H1 (cell line): Measurements from ENCODE around the gene FAAH2. TPM values are rescaled to one million over a fixed set of nuclear protein-coding genes. Genes with fewer than 3 reads are reported as not detected.

Source experiments
- CTCF ChIA-PET: fragments of 300-600 bp; sonication (Branson Sonifier 250); formaldehyde crosslinking; loops from one replicate; lab custom pipeline; 2021; ENCODE audit not compliant: partially characterized antibody; lab: Charles Lee
- POLR2A ChIA-PET: fragments of 300-600 bp; sonication (Branson Sonifier 250); formaldehyde crosslinking; loops from one replicate; lab custom pipeline; 2021; ENCODE audit warnings: inconsistent platforms; ENCODE audit not compliant: partially characterized antibody; lab: Charles Lee
- DNase-seq, 2 experiments: peaks; one replicate each; pipeline versions ENCODE4 v3.0.0 to v3.0.0-alpha.2; 2010 to 2022; ENCODE audit warnings: low spot score in 2 of 2, low read depth in 1 of 2, mixed read lengths in 1 of 2
- FAIRE-seq: peaks from 2 replicates; lab custom pipeline; 2011; peaks lifted over from hg19 to GRCh38; lab: Jason Lieb, UNC
- H2AFZ ChIP-seq: 2 replicates; pipeline ENCODE4 v1.8.1; 2012; ENCODE audit warnings: low read length, inconsistent platforms
- H2AK5ac ChIP-seq: 2 replicates; pipeline ENCODE4 v1.6.1; 2013; ENCODE audit warnings: low read depth, low read length
- H2BK120ac ChIP-seq: replicated peaks from 2 replicates; pipeline ENCODE3; 2013; ENCODE audit warnings: low read depth, low read length, inconsistent platforms
- H2BK12ac ChIP-seq: 2 replicates; pipeline ENCODE4 v1.6.1; 2013; ENCODE audit warnings: low read depth, low read length
- H2BK15ac ChIP-seq: 2 replicates; pipeline ENCODE4 v1.6.1; 2013; ENCODE audit warnings: low read length
- H2BK20ac ChIP-seq: 2 replicates; pipeline ENCODE4 v1.6.1; 2013; ENCODE audit warnings: low read length
- H2BK5ac ChIP-seq: 2 replicates; pipeline ENCODE4 v1.6.1; 2013; ENCODE audit warnings: low read depth, low read length
- H3K14ac ChIP-seq: 2 replicates; pipeline ENCODE4 v1.6.1; 2013; ENCODE audit warnings: inconsistent platforms; ENCODE audit not compliant: insufficient read length
- H3K18ac ChIP-seq: 2 replicates; pipeline ENCODE4 v1.6.1; 2013; ENCODE audit warnings: low read length; ENCODE audit errors: extremely low read depth
- H3K23ac ChIP-seq: 2 replicates; pipeline ENCODE4 v1.6.1; 2013; ENCODE audit warnings: inconsistent platforms; ENCODE audit not compliant: insufficient read length
- H3K23me2 ChIP-seq: 2 replicates; pipeline ENCODE4 v1.6.1; 2013; ENCODE audit warnings: low read depth, low read length
- H3K27ac ChIP-seq: 2 replicates; pipeline ENCODE4 v1.6.1; 2011; ENCODE audit warnings: low read depth, low read length, inconsistent platforms
- H3K27me3 ChIP-seq, 4 experiments: replicated peaks in 1 of 4; 1 replicate in 1 of 4; 2 replicates in 3 of 4; pipeline versions ENCODE4 v1.6.1 to v1.8.1; 2011 to 2013; ENCODE audit warnings: low read length in 3 of 4, mild to moderate bottlenecking in 3 of 4, inconsistent platforms in 2 of 4, mixed read lengths in 2 of 4, moderate library complexity in 1 of 4; ENCODE audit not compliant: control insufficient read depth in 3 of 4, insufficient read depth in 3 of 4; ENCODE audit errors: extremely low read depth in 1 of 4
- H3K36me3 ChIP-seq, 4 experiments: 2 replicates each; pipeline versions ENCODE4 v1.6.1 to v1.8.1; 2011 to 2013; ENCODE audit warnings: mild to moderate bottlenecking in 4 of 4, low read length in 3 of 4, moderate library complexity in 2 of 4, control low read depth in 1 of 4, inconsistent platforms in 1 of 4; ENCODE audit not compliant: insufficient read depth in 4 of 4, control insufficient read depth in 2 of 4
- H3K4ac ChIP-seq: replicated peaks from 2 replicates; pipeline ENCODE3; 2013; ENCODE audit warnings: low read length, low read depth, mixed read lengths, inconsistent platforms; ENCODE audit not compliant: insufficient read length
- H3K4me1 ChIP-seq, 4 experiments: replicated peaks in 1 of 4; 1 replicate in 1 of 4; 2 replicates in 3 of 4; pipeline versions ENCODE4 v1.6.1 to v1.8.1; 2011 to 2013; ENCODE audit warnings: low read length in 3 of 4, inconsistent platforms in 2 of 4, mixed read lengths in 1 of 4; ENCODE audit not compliant: insufficient read depth in 4 of 4, control insufficient read depth in 3 of 4
- H3K4me2 ChIP-seq, 2 experiments: 2 replicates each; pipeline versions ENCODE4 v1.6.1 to v1.8.1; 2011 to 2013; ENCODE audit warnings: low read depth in 2 of 2, low read length in 2 of 2, control low read depth in 1 of 2, inconsistent platforms in 1 of 2, mild to moderate bottlenecking in 1 of 2; ENCODE audit not compliant: insufficient read depth in 1 of 2
- H3K4me3 ChIP-seq, 4 experiments: fragments of 200-600, 300-600 bp in 1 of 4; sonication (generic), shearing (Covaris generic), sonication (Bioruptor Twin) in 1 of 4; 2 replicates each; pipeline versions ENCODE4 v1.5.1 to v1.8.1; 2011 to 2016; ENCODE audit warnings: low read length in 4 of 4, low read depth in 3 of 4, control low read depth in 2 of 4, inconsistent platforms in 2 of 4, mild to moderate bottlenecking in 2 of 4, mixed read lengths in 1 of 4, moderate library complexity in 1 of 4; ENCODE audit not compliant: insufficient read depth in 2 of 4; ENCODE audit errors: extremely low read depth in 1 of 4
- H3K56ac ChIP-seq: replicated peaks from 2 replicates; pipeline ENCODE3; 2013; ENCODE audit warnings: low read depth, mild to moderate bottlenecking, mixed read lengths, low read length, inconsistent platforms; ENCODE audit not compliant: insufficient read length
- H3K79me1 ChIP-seq: 2 replicates; pipeline ENCODE4 v1.6.1; 2013; ENCODE audit warnings: low read depth, low read length, control low read depth
- H3K79me2 ChIP-seq, 2 experiments: 2 replicates each; pipeline versions ENCODE4 v1.6.1 to v1.8.1; 2012 to 2013; ENCODE audit warnings: low read length in 2 of 2, mild to moderate bottlenecking in 2 of 2, inconsistent platforms in 1 of 2; ENCODE audit not compliant: insufficient read depth in 2 of 2, control insufficient read depth in 1 of 2
- H3K9ac ChIP-seq, 4 experiments: replicated peaks in 1 of 4; 1 replicate in 1 of 4; 2 replicates in 3 of 4; pipeline versions ENCODE4 v1.6.1 to v1.8.1; 2011 to 2013; ENCODE audit warnings: low read depth in 3 of 4, low read length in 3 of 4, control low read depth in 2 of 4, mild to moderate bottlenecking in 2 of 4, moderate library complexity in 2 of 4, inconsistent platforms in 1 of 4; ENCODE audit errors: extremely low read depth in 1 of 4
- H3K9me3 ChIP-seq, 2 experiments: 2 replicates each; pipeline versions ENCODE4 v1.6.1 to v1.8.1; 2012 to 2013; ENCODE audit warnings: mild to moderate bottlenecking in 2 of 2, moderate library complexity in 2 of 2, control low read depth in 1 of 2, inconsistent platforms in 1 of 2, low read depth in 1 of 2, low read length in 1 of 2, mixed read lengths in 1 of 2; ENCODE audit not compliant: insufficient read depth in 2 of 2
- H4K20me1 ChIP-seq, 2 experiments: replicated peaks in 1 of 2; 2 replicates each; pipeline versions ENCODE3 to v1.8.1; 2011 to 2013; ENCODE audit warnings: inconsistent platforms in 2 of 2, low read length in 2 of 2, mild to moderate bottlenecking in 1 of 2; ENCODE audit not compliant: insufficient read depth in 2 of 2, control insufficient read depth in 1 of 2
- H4K5ac ChIP-seq: 2 replicates; pipeline ENCODE4 v1.6.1; 2013; ENCODE audit warnings: low read length, low read depth, mixed read lengths, inconsistent platforms; ENCODE audit not compliant: insufficient read length
- H4K8ac ChIP-seq: 2 replicates; pipeline ENCODE4 v1.8.0; 2013; ENCODE audit warnings: mild to moderate bottlenecking, moderate library complexity, low read length, inconsistent platforms; ENCODE audit not compliant: insufficient read depth; ENCODE audit errors: extremely low read depth
- H4K91ac ChIP-seq: replicated peaks from 2 replicates; pipeline ENCODE3; 2013; ENCODE audit warnings: low read length, mixed read lengths, inconsistent platforms; ENCODE audit not compliant: insufficient read length
- EZH2 ChIP-seq: fragments of 200-600 bp; sonication (generic); IDR thresholded peaks from 2 replicates; pipeline ENCODE4 v1.7.1; 2012; ENCODE audit warnings: low read depth, mild to moderate bottlenecking, moderate library complexity, low read length, inconsistent platforms; ENCODE audit not compliant: severe bottlenecking
- FOSL1 ChIP-seq: IDR thresholded peaks from 2 replicates; pipeline ENCODE4 v1.6.1; 2011; ENCODE audit warnings: mild to moderate bottlenecking, low read depth, low read length, moderate library complexity; ENCODE audit not compliant: insufficient read depth
- GABPA ChIP-seq: IDR thresholded peaks from 2 replicates; pipeline ENCODE4 v1.6.1; 2011; ENCODE audit warnings: mild to moderate bottlenecking, low read length, moderate library complexity, borderline replicate concordance; ENCODE audit not compliant: insufficient read depth
- GTF2F1 ChIP-seq: IDR thresholded peaks from 2 replicates; pipeline ENCODE4 v1.6.1; 2012; ENCODE audit warnings: low read depth, low read length, improper control_type of control experiment, borderline replicate concordance
- JUN ChIP-seq: IDR thresholded peaks from 2 replicates; pipeline ENCODE4 v1.6.1; 2011; ENCODE audit warnings: low read depth, mild to moderate bottlenecking, improper control_type of control experiment, low read length
- JUND ChIP-seq: IDR thresholded peaks from 2 replicates; pipeline ENCODE4 v1.6.1; 2011; ENCODE audit warnings: mild to moderate bottlenecking, improper control_type of control experiment, low read length
- MAFK ChIP-seq: IDR thresholded peaks from 2 replicates; pipeline ENCODE4 v1.6.1; 2012; ENCODE audit warnings: low read depth, mild to moderate bottlenecking, improper control_type of control experiment, low read length
- MAX ChIP-seq: IDR thresholded peaks from 2 replicates; pipeline ENCODE4 v1.6.1; 2012; ENCODE audit warnings: inconsistent platforms
- POLR2A ChIP-seq, 2 experiments: IDR thresholded peaks; 1 replicate in 1 of 2; 2 replicates in 1 of 2; pipeline ENCODE4 v1.6.1; 2011; ENCODE audit warnings: low read depth in 2 of 2, low read length in 2 of 2, mild to moderate bottlenecking in 2 of 2; ENCODE audit errors: control extremely low read depth in 1 of 2
- RNF2 ChIP-seq: fragments of 200-900, 300-1000 bp; sonication (generic); IDR thresholded peaks from 2 replicates; pipeline ENCODE4 v1.7.1; 2016; ENCODE audit warnings: borderline replicate concordance, low read depth, mild to moderate bottlenecking, antibody characterized with exemption, low read length; ENCODE audit not compliant: poor library complexity, severe bottlenecking; ENCODE audit errors: missing control alignments
- SP1 ChIP-seq: IDR thresholded peaks from 2 replicates; pipeline ENCODE4 v1.6.1; 2011; ENCODE audit warnings: low read depth, low read length
- SP4 ChIP-seq: IDR thresholded peaks from 2 replicates; pipeline ENCODE4 v1.6.1; 2012; ENCODE audit warnings: low read length, inconsistent platforms
- SRF ChIP-seq: IDR thresholded peaks from 2 replicates; pipeline ENCODE4 v1.6.1; 2011; ENCODE audit warnings: mild to moderate bottlenecking, low read depth, low read length, moderate library complexity
- WGBS, 2 experiments: shearing (Covaris generic) in 1 of 2; methylation state at CpG; one replicate each; pipeline versions ENCODE4 v1.1.6 to v1.1.7; 2013 to 2015; ENCODE audit warnings: low lambda C conversion rate in 2 of 2, mixed read lengths in 2 of 2, inconsistent platforms in 1 of 2, low coverage in 1 of 2, missing lambda C conversion rate in 1 of 2; ENCODE audit not compliant: insufficient replicate concordance in 2 of 2, insufficient coverage in 1 of 2, insufficient read length in 1 of 2; ENCODE audit errors: extremely low coverage in 1 of 2, missing lambda C conversion rate in 1 of 2; 5-methylcytosine and 5-hydroxymethylcytosine counted together
- polyA plus RNA-seq, 7 experiments: library from polyadenylated mRNA; depleted of rRNA in 3 of 7; stranded (reverse) in 5 of 7; unstranded in 2 of 7; fragments of >200 nt in 5 of 7; fragments of 200-250 nt in 2 of 7; gene quantifications; 1 replicate in 5 of 7; 2 replicates in 1 of 7; 4 replicates in 1 of 7; pipeline versions ENCODE4 v1.2.1 to v1.2.3, GENCODE V29; 2011 to 2013; ENCODE audit warnings: missing spikeins in 2 of 7, mixed read lengths in 2 of 7
- total RNA-seq: library from RNA; stranded (reverse); fragmentation: NEBNext Ultra II Directional; extraction: Animal tissue kit (Norgen Biotek cat#: 25700); gene quantifications from 2 replicates; pipeline ENCODE4 v1.2.1, GENCODE V29; 2021

The FAAH2 gene
- total and polyA plus RNA-seq, 2 of the 8 experiments (the other 6 are each of a cell fraction or from before 2014, with no cell fraction given) = 3.6 to 4.4 TPM

- no peak overlapping the region for H4K8ac ChIP-seq
- 82% methylated on average over 4 of the region's 4 CpGs; no CpG with 5 or more reads in 1 of the 2 experiments for WGBS, 2 experiments
- H3K27ac ChIP-seq = no peak overlapping the region
- no peak overlapping the region for H2AK5ac ChIP-seq
- no peaks in the 10 kb centered on the region for H4K20me1 ChIP-seq
- H4K91ac ChIP-seq = no peak overlapping the region
- H2AFZ ChIP-seq = no peak overlapping the region
- no peak overlapping the region for H3K56ac ChIP-seq
- ChIA-PET POLR2A (no interaction called here), CTCF (interaction anchor here (0.7 kb wide), 1 partner anchor 94 kb away, joined by 3 read pairs; no protein-coding TSS in a partner anchor)
- TF ChIP-seq JUND (no peak), JUN (no peak), MAX (no peak), FOSL1 (no peak), RNF2 (no peak), MAFK (no peak), GTF2F1 (no peak), SP1 (no peak), POLR2A (IDR thresholded peaks at IDR 0.05; ENCODE audit: control extremely low read depth in 1 of 2, low read depth in 2 of 2, low read length in 2 of 2) (no peak), SP4 (no peak), GABPA (no peak), SRF (no peak), EZH2 (no peak)
- no peak overlapping the region for H3K4me2 ChIP-seq
- no peak overlapping the region for H3K9ac ChIP-seq
- H3K18ac ChIP-seq = no peak overlapping the region
- H2BK120ac ChIP-seq = no peak overlapping the region
- no peak overlapping the region for H2BK20ac ChIP-seq
- no peak overlapping the region for H2BK12ac ChIP-seq
- H3K4me3 ChIP-seq = no peak overlapping the region
- H3K79me1 ChIP-seq = no peaks in the 10 kb centered on the region
- H2BK5ac ChIP-seq = no peak overlapping the region
- no peaks in the 10 kb centered on the region for H3K23me2 ChIP-seq
- H3K27me3 ChIP-seq = no peaks in the 10 kb centered on the region
- no peak overlapping the region for H4K5ac ChIP-seq
- H3K9me3 ChIP-seq = no peaks in the 10 kb centered on the region
- no peaks in the 10 kb centered on the region for H3K79me2 ChIP-seq
- FAIRE-seq (no peak), DNase-seq (no peak)
- H3K4ac ChIP-seq = no peak overlapping the region
- no peak overlapping the region for H3K23ac ChIP-seq
- H3K4me1 ChIP-seq = no peaks in the 10 kb centered on the region
- no peak overlapping the region for H3K14ac ChIP-seq
- no peaks in the 10 kb centered on the region for H3K36me3 ChIP-seq
- no peak overlapping the region for H2BK15ac ChIP-seq
Observed at GRCh38 chrX:57379296-57379695, 92.8 kb downstream of the FAAH2 start.
